SIG-M5 treated with dmso at 0.1 percent for 504 hours (cell line): ENCODE results near the gene ZNF79.
"Not testable (repeated sequence)": the region's sequence is repeated elsewhere in the genome, so short reads cannot be mapped to it uniquely, and the experiment has no call there.

Experiments used
- DNase-seq: peaks from one replicate; lab custom pipeline; 2025; ENCODE audit not compliant: unreplicated experiment; lab: John Stamatoyannopoulos, UW

ZNF79 gene

GRCh38 chr9:127451858-127452656 lies 27.9 kb downstream of the ZNF79 start:
- DNase-seq, result peak; percentile 49

- DNase-seq, result no peak
These were observed 28.5 kb downstream of the ZNF79 start for GRCh38 chr9:127452691-127453090.

GRCh38 chr9:127455324-127455992 lies 31.3 kb downstream of the ZNF79 start:
- DNase-seq, result peak; percentile 84

GRCh38 chr9:127457191-127457878 lies 33.2 kb downstream of the ZNF79 start:
- no peak for DNase-seq

- DNase-seq, result no peak
These were observed 34.7 kb downstream of the ZNF79 start for GRCh38 chr9:127458921-127459320.

- DNase-seq, result no peak
These were observed 39.2 kb downstream of the ZNF79 start for GRCh38 chr9:127463382-127463781.

- DNase-seq, result no peak
These were observed 39.7 kb downstream of the ZNF79 start for GRCh38 chr9:127463911-127464310.

- not testable (repeated sequence) for DNase-seq
These were observed 42.3 kb downstream of the ZNF79 start for GRCh38 chr9:127466407-127466917.

GRCh38 chr9:127467621-127468020 lies 43.4 kb downstream of the ZNF79 start:
- no peak for DNase-seq

- DNase-seq, result no peak
These were observed 46.5 kb downstream of the ZNF79 start for GRCh38 chr9:127470662-127471061.

GRCh38 chr9:127473501-127473900 lies 49.3 kb downstream of the ZNF79 start:
- DNase-seq, result no peak

GRCh38 chr9:127473932-127474331 lies 49.8 kb downstream of the ZNF79 start:
- DNase-seq, result no peak

GRCh38 chr9:127474592-127474991 lies 50.4 kb downstream of the ZNF79 start:
- no peak for DNase-seq

- DNase-seq, result no peak
These were observed 55.4 kb downstream of the ZNF79 start for GRCh38 chr9:127479507-127480081.

GRCh38 chr9:127482662-127483061 lies 58.5 kb downstream of the ZNF79 start:
- DNase-seq, result no peak

GRCh38 chr9:127485995-127486394 lies 61.8 kb downstream of the ZNF79 start:
- DNase-seq, result no peak

GRCh38 chr9:127488946-127489345 lies 64.8 kb downstream of the ZNF79 start:
- no peak for DNase-seq

- no peak for DNase-seq
These were observed 65.4 kb downstream of the ZNF79 start for GRCh38 chr9:127489471-127490115.

- DNase-seq, result no peak
These were observed 66.5 kb downstream of the ZNF79 start for GRCh38 chr9:127490535-127491230.

- DNase-seq, result no peak
These were observed 67.3 kb downstream of the ZNF79 start for GRCh38 chr9:127491516-127491915.
